Kasumi-1 (cell line): ENCODE results near the gene NPM3.
"Not testable (repeated sequence)": the region's sequence is repeated elsewhere in the genome, so short reads cannot be mapped to it uniquely, and the experiment has no call there.

Experiments
- DNase-seq, 2 experiments: peaks; one replicate each; lab custom pipeline; 2025; lab: John Stamatoyannopoulos, UW

Gene NPM3

DNA sequence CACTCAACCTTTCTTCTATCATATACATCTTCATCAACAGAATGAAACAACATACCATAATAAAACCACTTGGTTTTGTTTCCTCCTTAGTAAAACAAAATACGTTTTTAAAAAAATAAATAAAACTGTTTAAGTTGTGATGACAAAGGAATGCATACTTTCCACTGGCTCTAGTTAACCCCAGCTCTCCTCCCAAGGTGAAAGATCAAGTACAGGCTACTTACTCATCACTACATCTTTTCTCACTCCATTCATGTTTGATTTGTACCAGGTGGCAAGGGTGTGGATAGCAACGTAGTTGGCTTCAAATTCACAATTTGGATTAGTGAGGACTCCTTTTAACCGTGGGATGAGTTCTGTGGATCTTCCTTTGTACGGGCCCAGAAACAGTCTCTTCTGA is 20.3 kb upstream of the NPM3 start:
- no peak for DNase-seq

- DNase-seq = no peak
Observed at GRCh38 chr10:101797403-101798059, 14.3 kb upstream of the NPM3 start.

DNA sequence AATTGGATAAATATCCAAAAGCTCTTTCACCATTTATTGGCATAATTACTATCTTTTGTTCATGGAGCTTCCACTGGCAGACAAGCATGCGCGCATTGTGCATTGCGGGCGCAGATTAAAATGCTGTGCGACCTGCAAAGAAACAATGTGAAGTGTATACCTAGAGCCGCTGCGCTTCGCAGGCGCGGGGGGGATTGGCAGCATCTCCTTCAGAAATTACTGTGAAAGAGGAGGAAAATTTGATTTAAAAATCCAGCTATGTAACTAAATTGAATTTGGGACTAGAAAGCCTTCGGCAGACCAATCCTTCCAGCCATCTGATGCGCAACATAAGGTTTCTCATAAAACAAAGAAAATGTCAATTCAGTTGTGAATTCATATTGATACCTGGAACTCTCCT is 10.3 kb upstream of the NPM3 start:
- DNase-seq = no peak

DNA sequence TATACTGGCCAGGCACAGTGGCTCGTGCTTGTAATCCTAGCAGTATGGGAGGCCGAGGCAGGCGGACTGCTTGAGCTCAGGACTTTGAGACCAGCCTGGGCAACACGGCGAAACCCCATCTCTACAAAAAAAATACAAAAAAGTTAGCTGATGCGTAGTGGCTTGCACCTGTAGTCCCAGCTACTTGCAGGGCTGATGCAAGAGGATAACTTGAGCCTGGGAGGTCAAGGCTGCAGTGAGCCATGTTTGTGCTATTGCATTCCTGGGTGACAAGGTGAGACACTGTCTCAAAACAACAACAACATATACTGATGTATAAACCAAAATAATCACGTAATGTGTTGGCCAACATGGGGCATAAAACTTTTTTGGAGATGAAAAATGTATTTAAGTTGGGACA is 6.4 kb upstream of the NPM3 start:
- no peak for DNase-seq

DNA sequence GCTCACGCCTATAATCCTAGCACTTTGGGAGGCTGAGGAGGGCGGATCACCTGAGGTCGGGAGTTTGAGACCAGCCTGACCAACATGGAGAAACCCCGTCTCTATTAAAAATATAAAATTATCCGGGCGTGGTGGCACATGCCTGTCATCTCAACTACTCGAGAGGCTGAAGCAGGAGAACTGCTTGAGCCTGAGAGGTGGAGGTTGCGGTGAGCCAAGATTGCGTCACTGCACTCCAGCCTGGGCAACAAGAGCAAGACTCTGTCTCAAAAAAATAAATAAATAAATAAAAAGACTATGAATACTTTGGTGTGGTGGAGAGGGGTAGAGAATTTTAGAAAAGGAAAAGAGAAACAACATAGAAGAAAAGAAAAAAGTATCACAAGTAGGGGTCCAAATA is 6.0 kb upstream of the NPM3 start:
- DNase-seq = not testable (repeated sequence)

DNA sequence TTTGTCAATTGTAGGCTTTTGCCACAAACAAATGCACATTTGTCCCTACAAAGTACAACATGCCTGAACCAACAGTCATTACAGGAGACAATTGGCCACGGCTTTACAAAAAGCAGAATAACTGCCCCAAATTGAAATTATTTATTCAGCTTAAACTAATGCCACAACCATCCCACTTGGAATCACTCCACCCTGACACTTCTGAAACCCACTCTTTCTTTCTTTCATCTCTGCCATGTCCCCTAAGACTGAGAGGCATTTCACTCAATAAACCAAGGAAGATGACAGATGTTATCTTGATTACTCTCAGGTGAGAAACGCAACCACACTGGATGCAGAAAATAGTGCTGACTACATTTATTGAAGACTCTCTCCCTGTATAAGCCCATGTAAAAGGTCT is 2.6 kb upstream of the NPM3 start:
- no peak for DNase-seq

DNA sequence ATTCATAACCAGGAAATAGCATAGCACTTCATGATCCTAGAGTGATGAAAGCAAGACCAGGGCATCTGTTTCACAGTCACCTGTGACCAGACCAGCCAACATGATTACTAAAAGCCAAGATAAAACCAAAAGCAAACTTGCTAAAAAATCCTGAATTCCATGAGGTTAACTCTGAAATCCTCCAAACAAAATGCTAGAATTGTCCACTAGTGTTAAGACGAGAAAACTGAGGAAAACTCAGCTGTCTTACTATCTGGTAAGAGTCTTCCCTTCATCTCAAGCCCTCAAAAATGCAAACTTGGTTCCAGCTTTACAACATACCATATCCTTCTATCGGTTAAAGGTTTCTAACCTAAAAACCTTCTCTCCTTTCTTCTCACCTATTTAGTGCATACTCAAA is 1.3 kb upstream of the NPM3 start:
- no peak for DNase-seq

- peak in 1 of 2 experiments; percentile 70 for DNase-seq
Observed at GRCh38 chr10:101783736-101784118, 481 bp upstream of the NPM3 start.

DNA sequence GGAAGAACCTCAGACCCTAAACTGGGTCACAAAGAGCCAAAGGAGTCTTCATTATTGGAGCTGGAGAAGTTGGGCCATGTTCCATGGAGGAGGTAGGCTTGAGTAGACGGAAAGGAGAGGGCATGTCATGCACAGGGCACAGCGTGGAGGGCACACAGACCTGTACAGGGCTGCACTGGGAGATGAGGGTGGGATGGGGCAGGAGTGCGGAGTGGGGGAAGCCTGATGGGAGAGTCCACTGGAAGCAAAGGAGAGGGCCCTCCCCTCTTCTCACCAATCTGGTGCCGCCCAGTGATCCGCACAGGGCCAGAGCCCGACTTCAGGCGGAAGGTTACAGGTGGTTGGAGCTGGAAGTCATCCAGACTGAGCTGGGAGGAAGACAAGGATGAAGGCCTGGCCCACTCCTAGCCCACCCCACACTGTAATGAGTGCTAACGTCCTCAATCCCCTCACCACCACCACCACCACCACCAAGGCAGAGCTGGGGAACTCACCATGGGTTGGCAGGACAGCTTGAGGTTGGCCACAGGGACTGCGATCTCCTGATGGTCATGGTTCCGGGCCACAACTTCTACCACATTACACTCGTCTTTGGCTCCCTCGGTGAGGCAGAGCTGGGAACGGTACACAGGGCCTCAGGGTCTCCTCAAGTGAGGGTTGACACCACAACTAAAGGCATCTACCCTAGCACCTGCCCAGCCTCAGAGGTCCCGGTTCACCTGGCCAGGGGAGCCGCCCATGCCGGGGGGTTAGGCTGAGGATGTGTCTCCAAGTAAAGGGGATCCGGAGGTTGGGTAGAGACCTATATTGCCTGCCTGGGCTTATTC is 1.0 kb downstream of the NPM3 start:
- DNase-seq = no peak

GRCh38 chr10:101781655-101781983 is 1.6 kb downstream of the NPM3 start:
- no peak for DNase-seq

DNA sequence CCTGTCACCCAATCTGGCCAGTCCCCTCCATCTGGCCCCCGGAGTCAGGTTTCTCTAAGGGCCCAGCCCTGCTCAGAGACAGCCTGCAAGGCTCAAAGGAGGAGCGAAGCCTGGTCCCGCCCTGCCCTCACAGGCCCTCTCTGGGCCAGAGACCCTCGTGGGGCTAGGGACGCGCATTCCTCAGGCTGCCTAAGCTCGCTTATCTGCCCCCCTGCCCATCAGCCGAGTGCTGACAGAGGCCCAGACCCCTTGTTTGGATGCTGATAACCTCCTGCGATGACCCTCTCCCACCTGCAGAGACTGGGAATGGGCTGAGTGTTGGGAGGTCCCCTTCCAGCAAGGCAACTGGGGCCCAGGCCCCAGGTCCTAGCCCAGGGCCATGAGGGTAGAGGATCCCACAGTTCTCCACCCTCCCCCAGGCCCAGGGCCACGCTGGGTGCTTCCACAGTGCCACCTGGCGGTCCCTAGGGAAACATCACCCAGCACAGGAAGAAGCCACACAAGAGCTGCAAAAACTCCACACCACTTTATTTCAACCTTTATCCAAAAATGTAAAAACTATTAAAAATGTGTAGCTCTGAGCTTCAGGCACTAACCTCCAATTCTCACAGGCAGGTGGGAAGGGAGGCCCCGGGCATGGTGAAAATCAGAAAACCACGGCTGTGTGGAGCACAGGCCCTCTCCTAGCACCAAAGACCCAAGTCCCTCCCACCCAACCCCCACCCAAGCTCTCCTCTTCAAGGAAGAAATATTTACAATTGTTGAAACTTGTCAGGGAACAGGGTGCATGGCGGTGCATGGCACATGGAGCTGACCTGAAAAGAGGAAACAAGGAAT is 2.2 kb downstream of the NPM3 start:
- DNase-seq = peak; percentile 85 to 90

GRCh38 chr10:101780187-101780817 is 2.9 kb downstream of the NPM3 start:
- DNase-seq = no peak

- peak; percentile 74 for DNase-seq
Observed at GRCh38 chr10:101779544-101780186, 3.6 kb downstream of the NPM3 start.

GRCh38 chr10:101778781-101779543 is 4.3 kb downstream of the NPM3 start:
- DNase-seq = no peak

GRCh38 chr10:101778151-101778780 is 5.0 kb downstream of the NPM3 start:
- DNase-seq = no peak

GRCh38 chr10:101777619-101778145 is 5.6 kb downstream of the NPM3 start:
- DNase-seq = no peak

GRCh38 chr10:101776161-101776817 is 7.0 kb downstream of the NPM3 start:
- DNase-seq = no peak

- DNase-seq = no peak
Observed at GRCh38 chr10:101775273-101776160, 7.7 kb downstream of the NPM3 start, which contains the start of gene FGF8. FGF8 (minus strand) TSS chr10:101776114; CDS start chr10:101775900, 214 bp downstream.
